Measurements from ENCODE around the gene C1R. TPM values are rescaled to one million over a fixed set of nuclear protein-coding genes. Genes with fewer than 3 reads are reported as not detected.
"Not testable (repeated sequence)": the region's sequence is repeated elsewhere in the genome, so short reads cannot be mapped to it uniquely, and the experiment has no call there.

Gene C1R
- total and polyA plus RNA-seq, 5 donors from 2014 or later = 1.4 to 4.6 (median 2.2) TPM

DNA sequence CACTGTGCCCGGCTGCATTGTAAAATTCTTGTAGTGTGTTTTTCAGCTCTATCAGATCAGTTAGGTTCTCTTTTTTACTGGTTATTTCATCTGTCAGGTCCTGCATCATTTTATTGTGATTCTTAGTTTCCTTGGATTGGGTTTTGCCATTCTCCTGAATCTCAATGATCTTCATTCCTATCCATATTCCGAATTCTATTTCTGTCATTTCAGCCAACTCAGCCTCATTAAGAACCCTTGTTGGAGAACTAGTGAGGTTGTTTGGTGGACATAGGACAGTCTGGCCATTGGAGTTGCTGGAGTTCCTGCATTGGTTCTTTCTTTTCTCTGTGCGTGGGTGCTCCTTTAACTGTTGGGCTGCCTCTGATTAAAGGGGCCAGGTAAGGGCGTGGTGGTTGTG is 37.3 kb downstream of the C1R start:
- no peak for DNase-seq
- no peak overlapping the region for H3K4me3 Mint-ChIP-seq
- Histone ChIP-seq H3K4me3 (ENCODE audit: low read depth, low read length) (no peak overlapping the region), H3K36me3 (ENCODE audit: control insufficient read depth, insufficient read depth, low read length) (no peaks in the 10 kb centered on the region), H3K27me3 (ENCODE audit: control insufficient read depth, insufficient read depth, low read length) (peaks cover 17% of the 10 kb centered on the region), H3K4me1 (ENCODE audit: control insufficient read depth, insufficient read depth, low read length, poor library complexity, severe bottlenecking) (no peaks in the 10 kb centered on the region), H3K27ac (ENCODE audit: insufficient read depth, low read length, poor library complexity, severe bottlenecking) (no peak overlapping the region), H3K9me3 (ENCODE audit: control insufficient read depth in 2 of 2, low read length in 2 of 2) (no peaks in the 10 kb centered on the region)
- no peak for ATAC-seq (ENCODE audit: low read depth in 2 of 2)
- peaks cover 0 to 2% (median 0%) of the 10 kb centered on the region in 7 donors for H3K9me3 Mint-ChIP-seq
- no peaks in the 10 kb centered on the region for H3K36me3 Mint-ChIP-seq
- peaks cover 0 to 3% (median 0%) of the 10 kb centered on the region in 4 donors for H3K4me1 Mint-ChIP-seq
- peaks cover 54% of the 10 kb centered on the region for H3K27me3 Mint-ChIP-seq
- no peak overlapping the region for H3K27ac Mint-ChIP-seq

DNA sequence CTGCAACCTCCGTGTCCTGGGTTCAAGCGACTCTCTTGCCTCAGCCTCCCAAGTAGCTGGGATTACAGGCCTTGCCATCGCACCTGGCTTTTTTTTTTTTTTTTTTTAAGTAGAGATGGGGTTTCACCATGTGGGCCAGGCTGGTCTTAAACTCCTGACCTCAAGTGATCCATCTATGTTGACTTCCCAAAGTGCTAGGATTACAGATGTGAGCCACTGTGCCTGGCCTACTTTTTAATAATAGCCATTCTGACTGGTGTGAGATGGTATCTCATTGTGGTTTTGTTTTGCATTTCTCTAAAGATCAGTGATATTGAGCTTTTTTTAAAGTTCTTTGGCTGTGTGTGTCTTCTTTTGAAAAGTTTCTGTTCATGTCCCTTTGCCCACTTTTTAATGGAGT is 42.3 kb downstream of the C1R start:
- H3K9me3 Mint-ChIP-seq; H3K36me3 Mint-ChIP-seq; ATAC-seq (ENCODE audit: low read depth in 2 of 2); H3K27ac ChIP-seq (ENCODE audit: insufficient read depth, low read length, poor library complexity, severe bottlenecking); H3K4me3 ChIP-seq (ENCODE audit: low read depth, low read length); DNase-seq; H3K27me3 ChIP-seq (ENCODE audit: control insufficient read depth, insufficient read depth, low read length); H3K36me3 ChIP-seq (ENCODE audit: control insufficient read depth, insufficient read depth, low read length); H3K9me3 ChIP-seq (ENCODE audit: control insufficient read depth in 2 of 2, low read length in 2 of 2); H3K4me1 ChIP-seq (ENCODE audit: control insufficient read depth, insufficient read depth, low read length, poor library complexity, severe bottlenecking); H3K4me3 Mint-ChIP-seq: not testable (repeated sequence)
- H3K27me3 Mint-ChIP-seq = peaks cover 29% of the 10 kb centered on the region
- H3K27ac Mint-ChIP-seq = peak overlapping the region in 1 of 3 donors; percentile 22
- H3K4me1 Mint-ChIP-seq = peaks cover 0 to 11% (median 3%) of the 10 kb centered on the region in 4 donors

DNA sequence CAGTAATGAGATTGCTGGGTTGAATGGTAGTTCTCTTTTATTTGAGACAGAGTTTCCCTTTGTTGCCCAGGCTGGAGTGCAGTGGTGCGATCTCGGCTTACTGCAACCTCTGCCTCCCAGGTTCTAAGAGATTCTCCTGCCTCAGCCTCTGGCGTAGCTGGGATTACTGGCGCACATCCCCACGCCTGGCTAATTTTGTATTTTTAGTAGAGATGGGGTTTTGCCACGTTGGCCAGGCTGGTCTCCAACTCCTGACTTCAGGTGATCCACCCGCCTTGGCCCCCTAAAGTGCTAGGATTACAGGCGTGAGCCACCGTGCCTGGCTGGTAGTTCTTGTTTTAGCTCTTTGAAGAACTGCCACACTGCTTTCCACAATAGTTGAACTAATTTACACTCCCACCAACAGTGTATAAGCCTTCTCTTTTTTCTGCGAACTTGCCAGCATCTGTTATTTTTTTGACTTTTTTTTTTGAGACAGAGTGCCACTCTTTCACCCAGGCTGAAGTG is 42.7 kb downstream of the C1R start:
- H3K9me3 ChIP-seq (ENCODE audit: control insufficient read depth in 2 of 2, low read length in 2 of 2); DNase-seq; ATAC-seq (ENCODE audit: low read depth in 2 of 2); H3K4me3 ChIP-seq (ENCODE audit: low read depth, low read length); H3K36me3 Mint-ChIP-seq; H3K27ac ChIP-seq (ENCODE audit: insufficient read depth, low read length, poor library complexity, severe bottlenecking); H3K27ac Mint-ChIP-seq; H3K4me1 ChIP-seq (ENCODE audit: control insufficient read depth, insufficient read depth, low read length, poor library complexity, severe bottlenecking); H3K4me3 Mint-ChIP-seq; H3K27me3 ChIP-seq (ENCODE audit: control insufficient read depth, insufficient read depth, low read length); H3K9me3 Mint-ChIP-seq; H3K36me3 ChIP-seq (ENCODE audit: control insufficient read depth, insufficient read depth, low read length): not testable (repeated sequence)
- peaks cover 0 to 11% (median 3%) of the 10 kb centered on the region in 4 donors for H3K4me1 Mint-ChIP-seq
- H3K27me3 Mint-ChIP-seq = peaks cover 24% of the 10 kb centered on the region

DNA sequence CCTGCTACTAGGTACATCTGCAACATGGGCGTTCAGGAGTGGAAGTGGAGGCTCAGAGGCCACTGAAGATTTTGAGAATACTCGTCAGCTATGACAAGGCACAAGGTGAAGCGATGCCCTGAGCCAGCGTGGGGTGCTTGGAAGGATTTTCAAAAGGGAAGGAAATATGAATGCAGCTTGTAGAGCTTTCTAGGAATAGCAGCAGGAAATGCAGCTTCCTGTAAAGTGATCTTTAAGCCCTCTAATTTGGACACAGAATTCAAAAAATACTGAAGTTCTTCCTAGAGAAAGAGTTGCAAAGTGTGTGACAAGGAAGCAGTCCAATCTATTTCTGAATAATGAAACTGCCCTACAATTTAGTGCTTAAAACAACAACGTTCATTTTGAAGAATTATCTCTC is 44.9 kb downstream of the C1R start:
- no peak for ATAC-seq (ENCODE audit: low read depth in 2 of 2)

DNA sequence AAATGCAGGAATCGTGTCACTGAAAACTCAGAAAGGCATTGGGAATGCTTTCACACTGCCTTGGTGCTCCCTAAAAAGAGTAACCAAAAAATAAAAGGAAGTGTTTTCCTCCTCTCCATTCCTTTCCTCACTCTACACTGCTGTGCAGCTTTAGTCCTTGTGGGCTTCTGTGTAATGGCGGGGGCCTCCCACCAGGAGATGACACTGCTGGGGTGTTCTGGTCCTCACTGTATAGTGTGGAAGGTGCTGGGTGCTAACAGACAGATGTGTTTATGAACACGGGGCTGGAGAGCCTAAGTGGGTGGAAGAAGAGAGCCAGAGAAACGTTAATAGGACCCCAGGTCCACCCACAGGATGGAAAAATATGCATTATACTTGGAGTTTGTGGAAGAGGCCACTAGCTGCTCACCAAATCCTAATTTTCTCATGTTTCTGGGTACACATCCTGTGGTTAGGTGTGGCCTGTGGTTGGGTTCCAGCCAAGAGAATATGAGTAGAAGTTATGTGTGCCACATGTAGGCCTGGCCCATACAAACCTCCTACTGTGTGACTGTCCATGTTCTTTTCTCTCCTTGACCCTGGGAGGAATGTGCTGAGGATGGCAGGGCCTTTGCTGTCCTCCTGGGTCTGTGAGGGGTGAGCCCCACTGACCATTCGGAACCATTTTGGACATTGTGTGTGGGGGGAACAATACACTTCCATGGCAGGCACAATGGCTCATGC is 45.7 kb downstream of the C1R start:
- ATAC-seq (ENCODE audit: low read depth in 2 of 2) (no peak), DNase-seq (peak in 1 of 3 donors; percentile 6)
- no peaks in the 10 kb centered on the region for H3K36me3 ChIP-seq (ENCODE audit: control insufficient read depth, insufficient read depth, low read length)
- Mint-ChIP-seq H3K9me3 (no peaks in the 10 kb centered on the region), H3K4me1 (peaks cover 0 to 11% (median 4%) of the 10 kb centered on the region in 4 donors), H3K4me3 (no peak overlapping the region), H3K27ac (no peak overlapping the region), H3K36me3 (no peaks in the 10 kb centered on the region), H3K27me3 (peaks cover 5% of the 10 kb centered on the region)
- no peak overlapping the region for H3K27ac ChIP-seq (ENCODE audit: insufficient read depth, low read length, poor library complexity, severe bottlenecking)
- no peaks in the 10 kb centered on the region for H3K9me3 ChIP-seq (ENCODE audit: control insufficient read depth in 2 of 2, low read length in 2 of 2)
- no peak overlapping the region for H3K4me3 ChIP-seq (ENCODE audit: low read depth, low read length)
- H3K27me3 ChIP-seq (ENCODE audit: control insufficient read depth, insufficient read depth, low read length) = no peaks in the 10 kb centered on the region
- no peaks in the 10 kb centered on the region for H3K4me1 ChIP-seq (ENCODE audit: control insufficient read depth, insufficient read depth, low read length, poor library complexity, severe bottlenecking)

More for the DNA sequence above, 44.9 kb downstream of the C1R start:
- Histone ChIP-seq H3K4me3 (ENCODE audit: low read depth, low read length) (no peak overlapping the region), H3K9me3 (ENCODE audit: control insufficient read depth in 2 of 2, low read length in 2 of 2) (no peaks in the 10 kb centered on the region), H3K27me3 (ENCODE audit: control insufficient read depth, insufficient read depth, low read length) (no peaks in the 10 kb centered on the region), H3K27ac (ENCODE audit: insufficient read depth, low read length, poor library complexity, severe bottlenecking) (no peak overlapping the region), H3K4me1 (ENCODE audit: control insufficient read depth, insufficient read depth, low read length, poor library complexity, severe bottlenecking) (no peaks in the 10 kb centered on the region), H3K36me3 (ENCODE audit: control insufficient read depth, insufficient read depth, low read length) (no peaks in the 10 kb centered on the region)
- peaks cover 0 to 11% (median 2%) of the 10 kb centered on the region in 4 donors for H3K4me1 Mint-ChIP-seq
- peak in 1 of 3 donors; percentile 5 for DNase-seq
- H3K4me3 Mint-ChIP-seq = no peak overlapping the region
- H3K27me3 Mint-ChIP-seq = peaks cover 10% of the 10 kb centered on the region
- H3K36me3 Mint-ChIP-seq = no peaks in the 10 kb centered on the region
- no peaks in the 10 kb centered on the region for H3K9me3 Mint-ChIP-seq
- H3K27ac Mint-ChIP-seq = peak overlapping the region in 1 of 3 donors; percentile 76

DNA sequence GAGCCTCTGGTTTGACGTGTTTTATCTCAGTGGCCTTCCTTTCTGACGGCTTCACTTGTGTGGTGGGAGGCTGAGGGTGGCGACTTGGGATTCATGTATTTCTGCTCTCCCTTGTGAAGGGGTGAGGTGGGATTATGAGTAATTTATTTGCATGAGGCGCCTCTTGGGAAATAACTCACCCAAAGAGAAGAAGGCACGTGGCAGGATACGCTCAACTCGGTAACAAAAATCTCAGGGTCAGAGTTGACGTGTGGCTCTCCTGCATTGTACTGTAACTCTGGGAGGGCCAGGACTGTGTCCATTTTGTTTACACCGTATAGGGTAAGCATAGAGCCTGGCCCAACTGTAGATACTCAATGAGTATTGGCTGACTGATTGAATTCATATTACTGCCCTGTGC is 46.3 kb downstream of the C1R start:
- H3K4me3 Mint-ChIP-seq = no peak overlapping the region

DNA sequence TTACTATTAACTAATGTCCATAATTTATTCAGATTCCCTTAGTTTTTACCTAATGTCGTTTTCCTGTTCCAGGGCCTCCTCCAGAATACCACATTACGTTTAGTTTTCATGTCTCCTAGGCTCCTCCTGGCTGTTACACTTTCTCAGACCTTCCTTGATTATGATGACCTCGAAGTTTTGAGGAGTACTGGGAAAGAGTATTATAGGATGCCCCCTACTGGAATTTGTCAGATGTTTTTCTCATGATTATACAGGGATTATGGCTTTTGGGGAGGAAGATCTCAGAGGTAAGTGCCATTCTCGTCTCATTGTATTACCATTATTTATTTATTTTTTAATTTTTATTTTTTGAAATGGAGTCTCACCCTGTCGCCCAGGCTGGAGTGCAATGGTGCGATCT is 49.4 kb downstream of the C1R start:
- Mint-ChIP-seq H3K27me3 (peaks cover 8% of the 10 kb centered on the region), H3K4me1 (peaks cover 0 to 9% (median 4%) of the 10 kb centered on the region in 4 donors), H3K4me3 (no peak overlapping the region), H3K27ac (peak overlapping the region in 1 of 3 donors; percentile 64), H3K36me3 (no peaks in the 10 kb centered on the region), H3K9me3 (peaks cover 0 to 2% (median 0%) of the 10 kb centered on the region in 7 donors)
- no peaks in the 10 kb centered on the region for H3K4me1 ChIP-seq (ENCODE audit: control insufficient read depth, insufficient read depth, low read length, poor library complexity, severe bottlenecking)
- H3K27ac ChIP-seq (ENCODE audit: insufficient read depth, low read length, poor library complexity, severe bottlenecking) = no peak overlapping the region
- H3K27me3 ChIP-seq (ENCODE audit: control insufficient read depth, insufficient read depth, low read length) = no peaks in the 10 kb centered on the region
- no peak overlapping the region for H3K4me3 ChIP-seq (ENCODE audit: low read depth, low read length)
- ATAC-seq (ENCODE audit: low read depth in 2 of 2) (no peak), DNase-seq (peak in 2 of 3 donors; percentile 4 to 17)
- no peaks in the 10 kb centered on the region for H3K9me3 ChIP-seq (ENCODE audit: control insufficient read depth in 2 of 2, low read length in 2 of 2)
- no peaks in the 10 kb centered on the region for H3K36me3 ChIP-seq (ENCODE audit: control insufficient read depth, insufficient read depth, low read length)

More for the DNA sequence above, 46.3 kb downstream of the C1R start:
- no peak overlapping the region for H3K4me3 ChIP-seq (ENCODE audit: low read depth, low read length)
- Mint-ChIP-seq H3K4me1 (peaks cover 0 to 11% (median 4%) of the 10 kb centered on the region in 4 donors), H3K36me3 (no peaks in the 10 kb centered on the region), H3K9me3 (no peaks in the 10 kb centered on the region), H3K27ac (no peak overlapping the region), H3K27me3 (no peaks in the 10 kb centered on the region)
- no peaks in the 10 kb centered on the region for H3K9me3 ChIP-seq (ENCODE audit: control insufficient read depth in 2 of 2, low read length in 2 of 2)
- H3K36me3 ChIP-seq (ENCODE audit: control insufficient read depth, insufficient read depth, low read length) = no peaks in the 10 kb centered on the region
- DNase-seq = no peak
- H3K27ac ChIP-seq (ENCODE audit: insufficient read depth, low read length, poor library complexity, severe bottlenecking) = no peak overlapping the region
- no peak for ATAC-seq (ENCODE audit: low read depth in 2 of 2)
- H3K27me3 ChIP-seq (ENCODE audit: control insufficient read depth, insufficient read depth, low read length) = no peaks in the 10 kb centered on the region
- H3K4me1 ChIP-seq (ENCODE audit: control insufficient read depth, insufficient read depth, low read length, poor library complexity, severe bottlenecking) = no peaks in the 10 kb centered on the region

DNA sequence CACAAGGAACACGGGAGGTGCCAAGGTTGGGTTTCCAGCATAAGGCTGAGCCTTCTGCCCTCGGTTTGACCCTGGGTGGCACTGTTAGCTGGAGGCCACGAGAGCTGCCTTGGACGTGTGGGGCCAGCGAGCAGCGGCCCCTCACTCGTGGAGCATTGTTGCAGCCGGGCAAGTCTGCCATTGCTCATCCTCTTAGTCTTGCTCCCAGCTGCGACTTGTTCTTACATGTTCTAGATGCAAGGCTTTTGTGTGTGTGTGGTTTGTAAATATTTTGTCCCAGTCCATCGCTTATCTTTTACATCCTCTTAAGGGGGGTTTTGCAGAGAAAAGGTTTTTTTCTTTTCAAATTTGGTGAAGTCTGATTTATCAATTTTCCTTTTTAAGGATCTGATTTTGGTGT is 52.8 kb downstream of the C1R start:
- H3K27ac ChIP-seq (ENCODE audit: insufficient read depth, low read length, poor library complexity, severe bottlenecking) = no peak overlapping the region
- H3K27ac Mint-ChIP-seq = peak overlapping the region in 1 of 3 donors; percentile 86
- H3K4me1 Mint-ChIP-seq = peaks cover 0 to 5% (median 0%) of the 10 kb centered on the region in 4 donors
- no peak overlapping the region for H3K4me3 Mint-ChIP-seq
- peaks cover 0 to 2% (median 0%) of the 10 kb centered on the region in 7 donors for H3K9me3 Mint-ChIP-seq
- no peaks in the 10 kb centered on the region for H3K36me3 ChIP-seq (ENCODE audit: control insufficient read depth, insufficient read depth, low read length)
- H3K4me1 ChIP-seq (ENCODE audit: control insufficient read depth, insufficient read depth, low read length, poor library complexity, severe bottlenecking) = no peaks in the 10 kb centered on the region
- no peaks in the 10 kb centered on the region for H3K9me3 ChIP-seq (ENCODE audit: control insufficient read depth in 2 of 2, low read length in 2 of 2)
- ATAC-seq (ENCODE audit: low read depth in 2 of 2) = no peak
- H3K4me3 ChIP-seq (ENCODE audit: low read depth, low read length) = no peak overlapping the region
- H3K27me3 Mint-ChIP-seq = peaks cover 8% of the 10 kb centered on the region
- no peak for DNase-seq
- peaks cover 3% of the 10 kb centered on the region for H3K27me3 ChIP-seq (ENCODE audit: control insufficient read depth, insufficient read depth, low read length)
- no peaks in the 10 kb centered on the region for H3K36me3 Mint-ChIP-seq

Measured in CD4-positive, CD25-positive, alpha-beta regulatory T cell (primary cell).